Ovary (tissue), 9 donors: ENCODE data around the gene MBOAT7. TPM values are rescaled to one million over a fixed set of nuclear protein-coding genes. Genes with fewer than 3 reads are reported as not detected.

ENCODE experiments used
- DNase-seq, 5 donors: peaks; one replicate each; pipeline ENCODE4 v3.0.0-alpha.2; 2019 to 2020
- H3K27ac ChIP-seq, 2 donors: fragments of 200-600 bp; one replicate each; pipeline versions ENCODE4 v1.5.1 to v1.8.0; 2019 to 2022
- H3K27me3 ChIP-seq: fragments of 200-600 bp; one replicate; pipeline ENCODE4 v1.8.0; 2022
- H3K36me3 ChIP-seq: fragments of 200-600 bp; sonication (generic); one replicate; pipeline ENCODE4 v1.5.1; 2019
- H3K4me1 ChIP-seq: one replicate; pipeline ENCODE4 v1.8.1; 2013; ENCODE audit warnings: mild to moderate bottlenecking, moderate library complexity; ENCODE audit not compliant: insufficient read depth
- H3K4me3 ChIP-seq: fragments of 200-600 bp; sonication (generic); one replicate; pipeline ENCODE4 v1.5.1; 2017
- H3K9me3 ChIP-seq, 2 donors: fragments of 200-600 bp in 1 of 2; sonication (generic) in 1 of 2; one replicate each; pipeline versions ENCODE4 v1.5.1 to v1.8.1; 2013 to 2019; ENCODE audit warnings: mild to moderate bottlenecking in 1 of 2, moderate library complexity in 1 of 2
- EP300 ChIP-seq: sonication (generic); formaldehyde crosslinking; IDR thresholded peaks from one replicate; pipeline ENCODE4 v1.6.1; 2017; ENCODE audit warnings: antibody characterized with exemption
- POLR2A ChIP-seq: fragments of 450-650 bp; IDR thresholded peaks from one replicate; pipeline ENCODE4 v1.6.1; 2017; ENCODE audit warnings: antibody characterized with exemption, mild to moderate bottlenecking, moderate library complexity
- WGBS, 3 donors: extraction: QIAGEN DNeasy Blood & Tissue Kit in 1 of 3; methylation state at CpG; one replicate each; pipeline versions ENCODE4 v1.1.5 to v1.1.7; 2013 to 2017; 5-methylcytosine and 5-hydroxymethylcytosine counted together
- intact Hi-C, 4 donors: fragments of 100-400 bp; cut with DNase I; formaldehyde crosslinking; loops; one replicate each; pipeline versions ENCODE4 v1.11.0 to v1.15.1; 2022 to 2023
- polyA plus RNA-seq, 2 donors: library from polyadenylated mRNA; stranded (reverse); fragments of 200-250 nt in 1 of 2; fragments of 350-450 nt in 1 of 2; fragmentation: Illumina TruSeq in 1 of 2; extraction: RNeasy Lipid Tissue Mini Kit (QIAGEN cat#74804) in 1 of 2; gene quantifications; one replicate each; pipeline ENCODE4 v1.2.3, GENCODE V29; 2013 to 2014
- total RNA-seq, 7 donors: library from RNA; depleted of rRNA in 2 of 7; stranded (reverse); fragments of >200 nt in 2 of 7; fragmentation: NEBNext Ultra II Directional in 3 of 7; extraction: Animal tissue kit (Norgen Biotek cat#: 25700) in 3 of 7; gene quantifications; one replicate each; pipeline versions ENCODE4 v1.1.0 to v1.2.4, GENCODE V29; 2016 to 2023
- TF ChIP-seq, protein P1 (sequence below), 3 donors: fragments of 450-650 bp in 2 of 3; fragments of 200-600 bp in 1 of 3; IDR thresholded peaks; one replicate each; pipeline versions ENCODE4 v1.5.1 to v1.8.0; 2016 to 2022; ENCODE audit warnings: antibody characterized with exemption in 3 of 3, mild to moderate bottlenecking in 1 of 3
- donor health status: DM: no; HTN: no; CAD: no; lungs with moderate emphysema.
- donor health status: DM: no; HTN: no; CAD: no.
- donor health status: Bipolar disorder and iron deficiency.
- donor health status: DM: yes; HTN: yes; CAD: no.
- donor health status: DM: no; HTN: no; CAD: no.
- donor health status: DM: yes; HTN: yes; CAD: no.

Gene MBOAT7
- total and polyA plus RNA-seq, 9 donors, result 41.0 to 105 (median 51.5) TPM

DNA sequence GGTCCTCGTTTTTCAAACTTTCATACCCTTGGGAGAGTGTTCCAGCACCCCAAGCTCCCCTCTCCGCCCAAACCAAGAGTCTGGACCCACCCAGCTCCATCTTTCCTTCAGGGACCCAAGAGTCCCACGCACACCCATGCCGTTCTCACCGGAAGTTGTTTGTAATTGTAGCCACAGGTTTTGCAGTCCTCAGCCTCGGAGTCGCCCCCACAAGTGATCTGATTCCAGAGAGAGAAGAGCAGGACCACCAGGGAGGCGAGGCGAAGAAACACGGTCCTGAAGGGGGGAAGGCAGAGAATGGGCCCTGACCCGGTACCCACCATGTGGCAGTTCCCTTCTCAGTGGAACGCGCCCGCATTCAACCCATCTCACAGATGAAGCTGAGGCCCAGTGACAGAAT is 26.5 kb downstream of the MBOAT7 start:
- no peaks in the 10 kb centered on the region for H3K9me3 ChIP-seq
- 44 to 72% (median 55%) methylated on average over 14 of the region's 14 CpGs for WGBS, 3 donors
- H3K27ac ChIP-seq, result peak overlapping the region in 1 of 2 donors; percentile 14
- intact Hi-C loops, result loop anchor here in 1 of 4 donors (5.0 kb wide), 1 partner anchor 39 kb away; the partner anchor contains the start of gene RPS9
- H3K36me3 ChIP-seq, result no peaks in the 10 kb centered on the region
- peak overlapping the region; percentile 33 for H3K4me3 ChIP-seq
- no peaks in the 10 kb centered on the region for H3K27me3 ChIP-seq
- H3K4me1 ChIP-seq, result peaks cover 9% of the 10 kb centered on the region
- TF ChIP-seq, protein P1, sequence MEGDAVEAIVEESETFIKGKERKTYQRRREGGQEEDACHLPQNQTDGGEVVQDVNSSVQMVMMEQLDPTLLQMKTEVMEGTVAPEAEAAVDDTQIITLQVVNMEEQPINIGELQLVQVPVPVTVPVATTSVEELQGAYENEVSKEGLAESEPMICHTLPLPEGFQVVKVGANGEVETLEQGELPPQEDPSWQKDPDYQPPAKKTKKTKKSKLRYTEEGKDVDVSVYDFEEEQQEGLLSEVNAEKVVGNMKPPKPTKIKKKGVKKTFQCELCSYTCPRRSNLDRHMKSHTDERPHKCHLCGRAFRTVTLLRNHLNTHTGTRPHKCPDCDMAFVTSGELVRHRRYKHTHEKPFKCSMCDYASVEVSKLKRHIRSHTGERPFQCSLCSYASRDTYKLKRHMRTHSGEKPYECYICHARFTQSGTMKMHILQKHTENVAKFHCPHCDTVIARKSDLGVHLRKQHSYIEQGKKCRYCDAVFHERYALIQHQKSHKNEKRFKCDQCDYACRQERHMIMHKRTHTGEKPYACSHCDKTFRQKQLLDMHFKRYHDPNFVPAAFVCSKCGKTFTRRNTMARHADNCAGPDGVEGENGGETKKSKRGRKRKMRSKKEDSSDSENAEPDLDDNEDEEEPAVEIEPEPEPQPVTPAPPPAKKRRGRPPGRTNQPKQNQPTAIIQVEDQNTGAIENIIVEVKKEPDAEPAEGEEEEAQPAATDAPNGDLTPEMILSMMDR (IDR thresholded peaks at IDR 0.05), result no peak
- no peak for TF ChIP-seq POLR2A
- no peak for TF ChIP-seq EP300
- no peak for DNase-seq

DNA sequence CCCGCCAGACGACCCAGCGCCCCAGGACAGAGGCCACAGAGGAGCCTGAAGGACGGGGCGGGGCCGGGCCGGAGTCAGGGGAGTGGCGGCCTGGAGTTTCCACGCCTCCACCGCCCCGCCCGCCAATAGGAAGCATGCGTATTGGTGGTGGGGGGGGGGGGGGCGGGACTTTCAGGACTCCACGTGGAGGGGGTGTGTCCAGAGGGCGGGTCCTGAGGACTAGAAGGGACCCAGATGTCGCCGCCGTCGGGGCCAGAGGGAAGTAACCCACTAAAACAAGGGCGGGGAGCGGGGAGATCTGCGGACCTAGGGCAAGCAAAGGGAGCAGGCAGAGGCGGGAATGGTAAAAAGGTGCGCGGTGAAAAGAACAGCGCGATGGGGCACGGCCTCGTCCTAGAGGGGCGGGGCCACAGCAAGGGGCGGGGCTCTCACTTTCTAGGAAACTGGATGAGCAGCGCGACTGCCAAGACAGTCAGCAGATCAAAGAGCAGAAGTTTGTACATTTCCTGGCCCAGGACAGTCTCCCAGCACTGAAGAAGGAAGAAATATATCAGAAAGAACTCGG is 27.1 kb downstream of the MBOAT7 start:
- Histone ChIP-seq H3K27ac (peak overlapping the region in 1 of 2 donors; percentile 14), H3K27me3 (no peaks in the 10 kb centered on the region), H3K4me3 (peak overlapping the region; percentile 33), H3K36me3 (no peaks in the 10 kb centered on the region), H3K9me3 (no peaks in the 10 kb centered on the region), H3K4me1 (peaks cover 9% of the 10 kb centered on the region)
- WGBS, 3 donors, result 0 to 3% (median 2%) methylated on average over 30 to 35 of the region's 35 CpGs
- no peak for TF ChIP-seq EP300
- no peak for TF ChIP-seq POLR2A
- TF ChIP-seq, protein P1 (IDR thresholded peaks at IDR 0.05), result no peak
- intact Hi-C loops, result loop anchor here in 1 of 4 donors (5.0 kb wide), 1 partner anchor 40 kb away; the partner anchor contains the start of gene RPS9
- peak; percentile 87 to 93 (median 90) for DNase-seq

DNA sequence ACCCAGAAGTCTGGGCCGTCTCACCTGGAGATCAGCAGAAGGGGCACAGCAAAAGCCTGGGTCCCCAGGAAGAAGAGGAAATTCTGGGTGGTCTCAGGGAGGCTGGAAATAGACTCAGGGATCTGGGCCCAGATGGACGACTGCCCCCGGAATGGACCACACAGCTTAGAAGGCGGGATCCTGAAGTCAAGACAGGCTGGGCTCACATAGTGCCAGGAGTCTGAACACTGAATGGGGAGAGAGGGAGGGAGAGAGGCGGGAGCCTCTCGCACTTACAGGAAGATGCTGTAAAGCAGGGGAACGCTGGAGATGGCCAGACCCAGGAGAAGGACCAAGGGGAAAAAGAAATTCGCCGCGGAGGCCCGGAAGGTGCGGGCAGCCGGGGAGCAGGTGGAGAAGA is 28.5 kb downstream of the MBOAT7 start:
- 12 to 37% (median 21%) methylated on average over 13 of the region's 13 CpGs for WGBS, 3 donors
- peak overlapping the region; percentile 56 for H3K4me3 ChIP-seq
- peak overlapping the region; percentile 55 to 62 for H3K27ac ChIP-seq

DNA sequence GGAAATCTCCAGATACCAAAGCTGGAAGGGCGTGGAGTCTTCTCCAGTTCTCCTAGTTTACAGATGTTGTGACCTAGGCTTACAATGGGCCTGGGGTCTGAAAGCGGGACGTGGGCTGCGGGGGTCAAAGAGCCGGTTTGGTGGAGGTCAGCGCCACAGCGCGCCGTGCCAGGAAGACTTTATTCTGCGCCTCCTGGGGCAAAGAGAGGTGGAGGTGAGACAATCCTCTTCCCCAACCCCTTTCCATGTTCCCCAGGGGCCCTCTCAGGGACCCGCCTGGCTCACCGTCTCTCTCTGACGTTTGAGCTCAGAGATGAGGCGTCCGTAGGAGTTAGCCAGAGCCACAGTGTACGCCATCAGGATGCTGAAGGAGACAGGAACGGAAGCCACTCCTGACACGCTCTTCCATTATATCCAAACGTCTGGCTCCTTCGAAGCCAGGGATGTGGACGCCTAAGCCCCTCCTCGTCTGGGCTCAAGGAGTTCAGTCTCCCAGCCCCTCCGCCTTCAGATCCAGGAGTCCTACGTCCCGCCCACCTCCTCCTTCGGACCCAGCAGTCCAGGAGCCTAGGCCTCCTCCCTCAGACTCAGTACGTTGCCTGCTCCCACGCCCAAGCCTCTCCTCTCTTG is 29.1 kb downstream of the MBOAT7 start:
- Histone ChIP-seq H3K4me1 (peaks cover 9% of the 10 kb centered on the region), H3K27ac (peak overlapping the region; percentile 55 to 62), H3K36me3 (no peaks in the 10 kb centered on the region), H3K4me3 (peak overlapping the region; percentile 56), H3K9me3 (no peaks in the 10 kb centered on the region), H3K27me3 (no peaks in the 10 kb centered on the region)
- whole genome bisulfite sequencing, 3 donors, result 1 to 2% (median 1%) methylated on average over 24 to 28 of the region's 28 CpGs
- peak; percentile 64 for TF ChIP-seq POLR2A
- TF ChIP-seq EP300, result no peak
- peak in 4 of 5 donors; percentile 46 to 64 (median 60) for DNase-seq
- intact Hi-C loops, result loop anchor here in 1 of 4 donors (5.0 kb wide), 1 partner anchor 42 kb away; the partner anchor contains the start of gene RPS9

More for the DNA sequence above, 28.5 kb downstream of the MBOAT7 start:
- TF ChIP-seq POLR2A (no peak), EP300 (no peak)
- TF ChIP-seq, protein P1 (IDR thresholded peaks at IDR 0.05), result no peak
- Histone ChIP-seq H3K27me3 (no peaks in the 10 kb centered on the region), H3K9me3 (no peaks in the 10 kb centered on the region), H3K36me3 (no peaks in the 10 kb centered on the region), H3K4me1 (peaks cover 9% of the 10 kb centered on the region)
- peak in 1 of 5 donors; percentile 62 for DNase-seq
- intact Hi-C loops, result loop anchor here in 1 of 4 donors (5.0 kb wide), 1 partner anchor 41 kb away; the partner anchor contains the start of gene RPS9
